ENCODE results near the gene RASGRF1.

RASGRF1 gene

DNA sequence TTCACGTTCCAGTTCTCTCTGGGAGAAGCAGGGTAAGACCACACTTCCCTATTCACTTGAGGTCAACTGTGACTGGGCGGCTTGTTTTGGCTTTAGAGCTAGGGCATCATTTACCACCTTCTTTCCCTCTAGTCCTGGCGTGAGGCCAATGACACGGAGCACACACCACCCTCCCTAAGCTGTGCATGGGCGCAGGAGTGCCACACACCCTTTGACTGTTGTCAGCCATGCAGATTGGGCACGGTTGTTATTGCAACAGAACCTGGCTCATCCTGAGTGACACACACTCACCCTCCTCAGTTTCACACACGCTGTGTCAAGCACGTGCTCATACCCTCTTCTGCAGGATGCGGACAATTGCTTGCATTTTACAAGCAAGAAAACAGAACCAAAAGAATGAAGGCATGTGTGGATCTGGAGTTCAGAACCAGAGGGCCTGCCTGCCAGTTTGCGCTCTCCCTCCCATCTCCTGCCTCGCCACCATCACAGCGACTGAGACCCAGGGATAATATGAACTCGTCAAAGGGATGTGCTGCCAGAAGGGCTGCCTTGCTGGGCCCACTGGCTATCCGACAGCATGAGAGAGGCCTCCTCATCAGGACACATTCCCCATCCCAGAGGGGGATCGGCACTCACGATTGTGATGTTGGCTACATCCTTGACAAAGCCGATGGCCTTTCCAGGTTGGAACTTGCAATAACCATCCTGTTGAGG, 163.3 kb downstream of the RASGRF1 start:
- TF ChIP-seq EZH2phosphoT487 (IDR thresholded peaks at IDR 0.05; ENCODE audit: borderline replicate concordance): no peak
- TF ChIP-seq, protein P1, sequence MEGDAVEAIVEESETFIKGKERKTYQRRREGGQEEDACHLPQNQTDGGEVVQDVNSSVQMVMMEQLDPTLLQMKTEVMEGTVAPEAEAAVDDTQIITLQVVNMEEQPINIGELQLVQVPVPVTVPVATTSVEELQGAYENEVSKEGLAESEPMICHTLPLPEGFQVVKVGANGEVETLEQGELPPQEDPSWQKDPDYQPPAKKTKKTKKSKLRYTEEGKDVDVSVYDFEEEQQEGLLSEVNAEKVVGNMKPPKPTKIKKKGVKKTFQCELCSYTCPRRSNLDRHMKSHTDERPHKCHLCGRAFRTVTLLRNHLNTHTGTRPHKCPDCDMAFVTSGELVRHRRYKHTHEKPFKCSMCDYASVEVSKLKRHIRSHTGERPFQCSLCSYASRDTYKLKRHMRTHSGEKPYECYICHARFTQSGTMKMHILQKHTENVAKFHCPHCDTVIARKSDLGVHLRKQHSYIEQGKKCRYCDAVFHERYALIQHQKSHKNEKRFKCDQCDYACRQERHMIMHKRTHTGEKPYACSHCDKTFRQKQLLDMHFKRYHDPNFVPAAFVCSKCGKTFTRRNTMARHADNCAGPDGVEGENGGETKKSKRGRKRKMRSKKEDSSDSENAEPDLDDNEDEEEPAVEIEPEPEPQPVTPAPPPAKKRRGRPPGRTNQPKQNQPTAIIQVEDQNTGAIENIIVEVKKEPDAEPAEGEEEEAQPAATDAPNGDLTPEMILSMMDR (conservative IDR thresholded peaks at IDR 0.05; ENCODE audit: low read length): no peak

DNA sequence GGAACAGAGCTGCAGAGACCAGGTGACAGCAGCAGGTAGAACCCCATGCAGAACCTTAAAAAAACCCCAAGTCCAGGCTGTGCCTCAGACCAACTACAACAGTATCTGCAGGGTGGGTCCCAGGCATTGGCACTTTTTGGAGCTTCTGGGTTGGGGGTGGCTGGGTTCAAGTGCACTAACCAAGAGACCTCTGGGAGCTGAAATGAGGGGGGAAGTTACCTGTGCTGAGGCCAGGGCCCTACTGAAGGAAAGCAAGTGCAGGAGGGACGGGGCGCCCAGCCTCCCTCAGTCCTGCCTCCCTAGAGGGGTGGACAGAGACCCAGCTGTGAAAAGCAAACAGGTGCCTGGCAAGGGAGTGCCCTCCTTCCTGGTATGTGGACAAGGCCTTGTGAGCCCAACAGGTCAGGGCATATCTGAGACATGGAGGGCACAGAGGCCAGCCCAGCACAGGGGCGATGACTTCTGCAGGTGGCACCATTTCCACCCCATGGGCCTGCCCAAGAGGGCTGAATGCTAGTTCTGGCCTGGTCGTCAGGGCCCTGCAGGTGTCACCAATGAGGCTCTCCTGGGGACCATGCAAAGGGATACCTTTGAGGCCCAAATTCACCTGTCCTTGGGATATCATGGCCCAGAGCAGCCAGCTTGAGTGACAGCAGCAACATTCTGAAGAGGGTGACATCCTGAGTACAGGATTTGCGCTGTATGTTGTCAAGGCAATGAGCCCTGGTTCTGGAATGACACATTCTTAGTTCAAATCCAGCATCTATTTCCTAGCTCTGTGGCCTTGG, 164.4 kb downstream of the RASGRF1 start:
- no peaks in the 10 kb centered on the region for H3K79me2 ChIP-seq (ENCODE audit: insufficient read depth, low read length)
- H3F3A ChIP-seq (ENCODE audit: low read depth): no peaks in the 10 kb centered on the region
- TF ChIP-seq, protein P1 (conservative IDR thresholded peaks at IDR 0.05; ENCODE audit: low read length): no peak
- TF ChIP-seq EZH2phosphoT487 (IDR thresholded peaks at IDR 0.05; ENCODE audit: borderline replicate concordance): no peak
- no peaks in the 10 kb centered on the region for H3K27me3 ChIP-seq (ENCODE audit: insufficient read depth, low read length, poor library complexity, severe bottlenecking)
- no peak overlapping the region for H3K4me3 ChIP-seq (ENCODE audit: low read length, poor library complexity, severe bottlenecking)
- H4K20me1 ChIP-seq (ENCODE audit: insufficient read depth, low read length, poor library complexity, severe bottlenecking): no peaks in the 10 kb centered on the region
- no peaks in the 10 kb centered on the region for H3K9me3 ChIP-seq (ENCODE audit: insufficient read depth, low read depth, low read length)
- H3K9me2 ChIP-seq (replicated peaks; ENCODE audit: low read depth, low read length): no peaks in the 10 kb centered on the region
- H3K36me3 ChIP-seq (ENCODE audit: insufficient read depth, low read length): peaks cover 48% of the 10 kb centered on the region; the same call in 1 of the 2 replicates
- no peak overlapping the region for H2AFZ ChIP-seq (ENCODE audit: low read length)
- H3K4me2 ChIP-seq (ENCODE audit: low read depth, low read length, poor library complexity, severe bottlenecking): no peak overlapping the region
- H3K4me1 ChIP-seq (ENCODE audit: insufficient read depth, low read length, poor library complexity, severe bottlenecking): peaks cover 2% of the 10 kb centered on the region
- no peak overlapping the region for H3K9ac ChIP-seq (ENCODE audit: low read depth, low read length, poor library complexity, severe bottlenecking)

More for the DNA sequence above, 163.3 kb downstream of the RASGRF1 start:
- Histone ChIP-seq H3K79me2 (ENCODE audit: insufficient read depth, low read length) (no peaks in the 10 kb centered on the region), H3K4me1 (ENCODE audit: insufficient read depth, low read length, poor library complexity, severe bottlenecking) (peaks cover 5% of the 10 kb centered on the region), H3K4me3 (ENCODE audit: low read length, poor library complexity, severe bottlenecking) (no peak overlapping the region), H2AFZ (ENCODE audit: low read length) (no peak overlapping the region), H3K27me3 (ENCODE audit: insufficient read depth, low read length, poor library complexity, severe bottlenecking) (no peaks in the 10 kb centered on the region), H4K20me1 (ENCODE audit: insufficient read depth, low read length, poor library complexity, severe bottlenecking) (no peaks in the 10 kb centered on the region), H3K4me2 (ENCODE audit: low read depth, low read length, poor library complexity, severe bottlenecking) (no peak overlapping the region), H3K9ac (ENCODE audit: low read depth, low read length, poor library complexity, severe bottlenecking) (no peak overlapping the region), H3F3A (ENCODE audit: low read depth) (no peaks in the 10 kb centered on the region), H3K9me2 (replicated peaks; ENCODE audit: low read depth, low read length) (no peaks in the 10 kb centered on the region), H3K9me3 (ENCODE audit: insufficient read depth, low read depth, low read length) (no peaks in the 10 kb centered on the region), H3K36me3 (ENCODE audit: insufficient read depth, low read length) (peaks cover 37% of the 10 kb centered on the region; the same call in 1 of the 2 replicates)

DNA sequence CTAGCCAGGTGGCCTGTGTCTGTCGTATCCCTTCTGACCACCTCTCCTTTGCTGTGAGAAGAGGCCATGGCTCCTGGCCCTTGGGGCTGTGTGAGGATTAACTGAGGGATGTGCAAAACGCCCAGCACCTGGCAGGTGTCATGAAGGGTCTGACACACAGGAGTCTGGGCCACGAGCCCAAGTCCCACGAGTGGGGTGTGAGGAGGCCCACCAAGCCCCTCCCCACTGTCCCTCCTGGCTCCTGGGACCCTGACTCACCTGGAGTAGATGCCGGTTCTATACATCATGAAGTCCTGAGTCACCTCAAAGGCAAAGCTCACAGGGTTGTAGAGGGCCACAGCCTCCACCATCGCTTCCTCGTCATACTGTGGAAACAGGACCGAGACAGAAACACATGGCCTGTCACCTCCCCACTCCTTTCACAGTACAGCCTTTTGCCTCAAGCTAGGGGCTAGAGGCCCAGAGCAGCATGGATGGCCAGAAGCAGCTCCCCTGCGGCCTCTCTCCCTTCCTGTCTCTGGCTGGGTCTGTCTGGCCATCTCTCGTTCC, 165.4 kb downstream of the RASGRF1 start:
- H3K9me2 ChIP-seq (replicated peaks; ENCODE audit: low read depth, low read length): no peaks in the 10 kb centered on the region
- no peaks in the 10 kb centered on the region for H4K20me1 ChIP-seq (ENCODE audit: insufficient read depth, low read length, poor library complexity, severe bottlenecking)
- TF ChIP-seq EZH2phosphoT487 (IDR thresholded peaks at IDR 0.05; ENCODE audit: borderline replicate concordance): no peak
- TF ChIP-seq, protein P1 (conservative IDR thresholded peaks at IDR 0.05; ENCODE audit: low read length): no peak
- H3K36me3 ChIP-seq (ENCODE audit: insufficient read depth, low read length): peaks cover 51% of the 10 kb centered on the region; the same call in 1 of the 2 replicates
- no peaks in the 10 kb centered on the region for H3K9me3 ChIP-seq (ENCODE audit: insufficient read depth, low read depth, low read length)
- H3K4me2 ChIP-seq (ENCODE audit: low read depth, low read length, poor library complexity, severe bottlenecking): no peak overlapping the region
- no peaks in the 10 kb centered on the region for H3K27me3 ChIP-seq (ENCODE audit: insufficient read depth, low read length, poor library complexity, severe bottlenecking)
- no peaks in the 10 kb centered on the region for H3K79me2 ChIP-seq (ENCODE audit: insufficient read depth, low read length)
- H3K4me3 ChIP-seq (ENCODE audit: low read length, poor library complexity, severe bottlenecking): no peak overlapping the region
- H3K4me1 ChIP-seq (ENCODE audit: insufficient read depth, low read length, poor library complexity, severe bottlenecking): no peaks in the 10 kb centered on the region
- no peak overlapping the region for H3K9ac ChIP-seq (ENCODE audit: low read depth, low read length, poor library complexity, severe bottlenecking)
- H3F3A ChIP-seq (ENCODE audit: low read depth): no peaks in the 10 kb centered on the region
- H2AFZ ChIP-seq (ENCODE audit: low read length): no peak overlapping the region
